K562 (cell line): ENCODE measurements around the gene CYB561A3. TPM values are rescaled to one million over a fixed set of nuclear protein-coding genes. Genes with fewer than 3 reads are reported as not detected.
A peak's percentile ranks its signal among the peaks of the same experiment; 100 is the strongest.

ENCODE experiments used
- CBFA2T3 ChIP-seq: fragments of 450-650 bp; IDR thresholded peaks from 2 replicates; pipeline ENCODE4 v1.6.1; 2017
- CREB3 ChIP-seq: fragments of 450-650 bp; conservative IDR thresholded peaks from 2 replicates; pipeline ENCODE4 v1.6.1; 2016; ENCODE audit warnings: missing genetic modification characterization, low read depth, mild to moderate bottlenecking, missing compliant biosample characterization, moderate library complexity
- DACH1 ChIP-seq: fragments of 450-650 bp; IDR thresholded peaks from 2 replicates; pipeline ENCODE4 v1.6.1; 2018; ENCODE audit not compliant: partially characterized antibody
- ETS2 ChIP-seq: IDR thresholded peaks from 2 replicates; pipeline ENCODE4 v1.6.1; 2016; ENCODE audit warnings: borderline replicate concordance, missing genetic modification characterization, mild to moderate bottlenecking, moderate library complexity, missing compliant biosample characterization; ENCODE audit not compliant: poor library complexity, severe bottlenecking
- GTF2B ChIP-seq: IDR thresholded peaks from 2 replicates; pipeline ENCODE4 v1.6.1; 2011; ENCODE audit not compliant: insufficient read length; ENCODE audit errors: extremely low read depth
- HIVEP1 ChIP-seq: fragments of 250-450 bp; sonication (Bioruptor Pico); IDR thresholded peaks from 2 replicates; pipeline ENCODE4 v1.4.0; 2020; ENCODE audit warnings: mild to moderate bottlenecking
- MTA2 ChIP-seq: fragments of 450-650 bp; IDR thresholded peaks from 2 replicates; pipeline ENCODE4 v1.6.1; 2016; ENCODE audit warnings: low read depth
- PCBP1 ChIP-seq: fragments of 200-400 bp; formaldehyde crosslinking; IDR thresholded peaks from 2 replicates; pipeline ENCODE4 v1.6.1; 2018; ENCODE audit warnings: mild to moderate bottlenecking, low read depth, low read length; ENCODE audit not compliant: poor library complexity, severe bottlenecking
- PHF8 ChIP-seq: fragments of 200-600 bp; sonication (generic); IDR thresholded peaks from 2 replicates; pipeline ENCODE4 v1.6.1; 2012; ENCODE audit warnings: mixed run types, mild to moderate bottlenecking, inconsistent platforms, low read length, moderate library complexity, borderline replicate concordance
- SMARCE1 ChIP-seq: fragments of 450-650 bp; IDR thresholded peaks from 2 replicates; pipeline ENCODE4 v1.7.1; 2016; ENCODE audit warnings: mild to moderate bottlenecking
- SP1 ChIP-seq: sonication (generic); formaldehyde crosslinking; IDR thresholded peaks from 2 replicates; pipeline ENCODE4 v1.8.1; 2022; ENCODE audit warnings: mild to moderate bottlenecking, missing genetic modification reagents
- TGIF2 ChIP-seq: sonication (generic); formaldehyde crosslinking; IDR thresholded peaks from 2 replicates; pipeline ENCODE4 v1.8.1; 2022; ENCODE audit warnings: mild to moderate bottlenecking, missing genetic modification reagents, moderate library complexity
- ZFPM2 ChIP-seq: fragments of 250-450 bp; sonication (Bioruptor Pico); IDR thresholded peaks from 2 replicates; pipeline ENCODE4 v1.5.1; 2022; ENCODE audit warnings: mild to moderate bottlenecking
- ZNF134 ChIP-seq: fragments of 250-450 bp; sonication (Bioruptor Pico); conservative IDR thresholded peaks from 2 replicates; pipeline ENCODE4 v1.4.0; 2020
- ZNF347 ChIP-seq: fragments of 450-650 bp; formaldehyde crosslinking; IDR thresholded peaks from 2 replicates; pipeline ENCODE4 v1.4.0; 2020; ENCODE audit warnings: low read depth, mild to moderate bottlenecking, moderate library complexity
- ZNF507 ChIP-seq: conservative IDR thresholded peaks from 2 replicates; pipeline ENCODE4 v1.6.1; 2017; ENCODE audit warnings: missing genetic modification characterization, missing compliant biosample characterization
- ZNF583 ChIP-seq: fragments of 250-450 bp; sonication (Bioruptor Pico); IDR thresholded peaks from 2 replicates; pipeline ENCODE4 v1.4.0; 2020
- ZNF699 ChIP-seq: fragments of 250-450 bp; sonication (Bioruptor Pico); IDR thresholded peaks from 2 replicates; pipeline ENCODE4 v1.8.0; 2021; ENCODE audit warnings: mild to moderate bottlenecking, moderate library complexity; ENCODE audit not compliant: insufficient replicate concordance
- ZNF75A ChIP-seq: fragments of 450-650 bp; formaldehyde crosslinking; IDR thresholded peaks from 2 replicates; pipeline ENCODE4 v1.4.0; 2020; ENCODE audit warnings: mild to moderate bottlenecking
- ZNF79 ChIP-seq: fragments of 250-450 bp; sonication (Bioruptor Pico); IDR thresholded peaks from 2 replicates; pipeline ENCODE4 v1.4.0; 2020; ENCODE audit warnings: low read depth, mild to moderate bottlenecking, moderate library complexity
- polyA plus RNA-seq, 8 experiments: library from polyadenylated mRNA; depleted of rRNA in 4 of 8; stranded (reverse) in 5 of 8; unstranded in 3 of 8; fragments of >200 nt; fragmentation: Nextera tagmentation in 2 of 8; fragmentation: Illumina TruSeq in 1 of 8; extraction: Ambion mirVana in 2 of 8; extraction: Trizol in 1 of 8; gene quantifications; 2 replicates each; pipeline versions ENCODE4 v1.2.1 to v1.2.3, GENCODE V29; 2011 to 2014; ENCODE audit warnings: inconsistent platforms in 1 of 8, missing spikeins in 1 of 8
- total RNA-seq, 7 experiments: library from RNA; depleted of rRNA in 6 of 7; stranded (reverse); fragments of >200 nt in 6 of 7; fragmentation: Illumina TruSeq in 2 of 7; extraction: Trizol in 2 of 7; gene quantifications; 2 replicates each; pipeline versions ENCODE4 v1.2.1 to v1.2.3, GENCODE V29; 2011 to 2021; ENCODE audit warnings: low replicate concordance in 1 of 7
- TF ChIP-seq, protein P1 (sequence below), 2 experiments: IDR thresholded peaks in 1 of 2; conservative IDR thresholded peaks in 1 of 2; 2 replicates each; pipeline ENCODE4 v1.6.1; 2016; ENCODE audit warnings: low read depth in 2 of 2, mild to moderate bottlenecking in 1 of 2, missing compliant biosample characterization in 1 of 2, missing genetic modification characterization in 1 of 2, moderate library complexity in 1 of 2
- TF ChIP-seq, protein P2 (sequence below), 3 experiments: IDR thresholded peaks in 2 of 3; conservative IDR thresholded peaks in 1 of 3; 2 replicates each; pipeline ENCODE4 v1.5.1; 2011 to 2012; ENCODE audit warnings: low read length in 3 of 3, mild to moderate bottlenecking in 3 of 3, control low read depth in 2 of 3, improper control_type of control experiment in 1 of 3, inconsistent platforms in 1 of 3, low read depth in 1 of 3, mixed read lengths in 1 of 3, moderate library complexity in 1 of 3; ENCODE audit not compliant: insufficient read depth in 2 of 3

CYB561A3 gene
- total and polyA plus RNA-seq, 9 of the 15 experiments (the other 6 are each of a cell fraction or from before 2014, with no cell fraction given) = 29.2 to 78.9 (median 37.9) TPM

GRCh38 chr11:61353131-61354067 is 8.3 kb downstream of the CYB561A3 start (continued):
- TF ChIP-seq, protein P1, sequence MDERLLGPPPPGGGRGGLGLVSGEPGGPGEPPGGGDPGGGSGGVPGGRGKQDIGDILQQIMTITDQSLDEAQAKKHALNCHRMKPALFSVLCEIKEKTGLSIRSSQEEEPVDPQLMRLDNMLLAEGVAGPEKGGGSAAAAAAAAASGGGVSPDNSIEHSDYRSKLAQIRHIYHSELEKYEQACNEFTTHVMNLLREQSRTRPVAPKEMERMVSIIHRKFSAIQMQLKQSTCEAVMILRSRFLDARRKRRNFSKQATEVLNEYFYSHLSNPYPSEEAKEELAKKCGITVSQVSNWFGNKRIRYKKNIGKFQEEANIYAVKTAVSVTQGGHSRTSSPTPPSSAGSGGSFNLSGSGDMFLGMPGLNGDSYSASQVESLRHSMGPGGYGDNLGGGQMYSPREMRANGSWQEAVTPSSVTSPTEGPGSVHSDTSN (CRISPR knock-in tag; IDR thresholded peaks at IDR 0.05; ENCODE audit: low read depth) = no peak
- TF ChIP-seq, protein P1 (tag; conservative IDR thresholded peaks at IDR 0.05; ENCODE audit: low read depth) = no peak
- TF ChIP-seq, protein P2, sequence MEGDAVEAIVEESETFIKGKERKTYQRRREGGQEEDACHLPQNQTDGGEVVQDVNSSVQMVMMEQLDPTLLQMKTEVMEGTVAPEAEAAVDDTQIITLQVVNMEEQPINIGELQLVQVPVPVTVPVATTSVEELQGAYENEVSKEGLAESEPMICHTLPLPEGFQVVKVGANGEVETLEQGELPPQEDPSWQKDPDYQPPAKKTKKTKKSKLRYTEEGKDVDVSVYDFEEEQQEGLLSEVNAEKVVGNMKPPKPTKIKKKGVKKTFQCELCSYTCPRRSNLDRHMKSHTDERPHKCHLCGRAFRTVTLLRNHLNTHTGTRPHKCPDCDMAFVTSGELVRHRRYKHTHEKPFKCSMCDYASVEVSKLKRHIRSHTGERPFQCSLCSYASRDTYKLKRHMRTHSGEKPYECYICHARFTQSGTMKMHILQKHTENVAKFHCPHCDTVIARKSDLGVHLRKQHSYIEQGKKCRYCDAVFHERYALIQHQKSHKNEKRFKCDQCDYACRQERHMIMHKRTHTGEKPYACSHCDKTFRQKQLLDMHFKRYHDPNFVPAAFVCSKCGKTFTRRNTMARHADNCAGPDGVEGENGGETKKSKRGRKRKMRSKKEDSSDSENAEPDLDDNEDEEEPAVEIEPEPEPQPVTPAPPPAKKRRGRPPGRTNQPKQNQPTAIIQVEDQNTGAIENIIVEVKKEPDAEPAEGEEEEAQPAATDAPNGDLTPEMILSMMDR (IDR thresholded peaks at IDR 0.05 in 2 of 3, conservative IDR thresholded peaks at IDR 0.05 in 1 of 3; ENCODE audit: insufficient read depth in 2 of 3, low read depth in 1 of 3, low read length in 3 of 3) = no peak
- no peak for TF ChIP-seq GTF2B
- TF ChIP-seq ZNF75A (CRISPR knock-in tag) = no peak
- no peak for TF ChIP-seq TGIF2
- no peak for TF ChIP-seq ZNF583 (CRISPR knock-in tag)
- TF ChIP-seq ZNF699 (CRISPR knock-in tag) = no peak
- no peak for TF ChIP-seq ZNF134 (CRISPR knock-in tag)
- TF ChIP-seq ETS2 (tag) = no peak
- TF ChIP-seq PHF8 = no peak
- no peak for TF ChIP-seq SMARCE1
- TF ChIP-seq CREB3 = peak; percentile 27
- TF ChIP-seq MTA2 = no peak
- TF ChIP-seq ZNF79 = no peak
- no peak for TF ChIP-seq ZNF347 (CRISPR knock-in tag)
- no peak for TF ChIP-seq SP1 (CRISPR knock-in tag)
- no peak for TF ChIP-seq HIVEP1 (CRISPR knock-in tag)
- no peak for TF ChIP-seq CBFA2T3
- no peak for TF ChIP-seq PCBP1
- TF ChIP-seq ZFPM2 = no peak
- TF ChIP-seq DACH1 = no peak
- no peak for TF ChIP-seq ZNF507
